H1 (cell line): Measurements from ENCODE around the gene RBM15B. TPM values are rescaled to one million over a fixed set of nuclear protein-coding genes. Genes with fewer than 3 reads are reported as not detected.

Source experiments
- CTCF ChIA-PET: fragments of 300-600 bp; sonication (Branson Sonifier 250); formaldehyde crosslinking; loops from one replicate; lab custom pipeline; 2021; ENCODE audit not compliant: partially characterized antibody; lab: Charles Lee
- POLR2A ChIA-PET: fragments of 300-600 bp; sonication (Branson Sonifier 250); formaldehyde crosslinking; loops from one replicate; lab custom pipeline; 2021; ENCODE audit warnings: inconsistent platforms; ENCODE audit not compliant: partially characterized antibody; lab: Charles Lee
- DNase-seq, 2 experiments: peaks; one replicate each; pipeline versions ENCODE4 v3.0.0 to v3.0.0-alpha.2; 2010 to 2022; ENCODE audit warnings: low spot score in 2 of 2, low read depth in 1 of 2, mixed read lengths in 1 of 2
- FAIRE-seq: peaks from 2 replicates; lab custom pipeline; 2011; peaks lifted over from hg19 to GRCh38; lab: Jason Lieb, UNC
- H2AFZ ChIP-seq: 2 replicates; pipeline ENCODE4 v1.8.1; 2012; ENCODE audit warnings: low read length, inconsistent platforms
- H2AK5ac ChIP-seq: 2 replicates; pipeline ENCODE4 v1.6.1; 2013; ENCODE audit warnings: low read depth, low read length
- H2BK120ac ChIP-seq: replicated peaks from 2 replicates; pipeline ENCODE3; 2013; ENCODE audit warnings: low read depth, low read length, inconsistent platforms
- H2BK12ac ChIP-seq: 2 replicates; pipeline ENCODE4 v1.6.1; 2013; ENCODE audit warnings: low read depth, low read length
- H2BK15ac ChIP-seq: 2 replicates; pipeline ENCODE4 v1.6.1; 2013; ENCODE audit warnings: low read length
- H2BK20ac ChIP-seq: 2 replicates; pipeline ENCODE4 v1.6.1; 2013; ENCODE audit warnings: low read length
- H2BK5ac ChIP-seq: 2 replicates; pipeline ENCODE4 v1.6.1; 2013; ENCODE audit warnings: low read depth, low read length
- H3K14ac ChIP-seq: 2 replicates; pipeline ENCODE4 v1.6.1; 2013; ENCODE audit warnings: inconsistent platforms; ENCODE audit not compliant: insufficient read length
- H3K18ac ChIP-seq: 2 replicates; pipeline ENCODE4 v1.6.1; 2013; ENCODE audit warnings: low read length; ENCODE audit errors: extremely low read depth
- H3K23ac ChIP-seq: 2 replicates; pipeline ENCODE4 v1.6.1; 2013; ENCODE audit warnings: inconsistent platforms; ENCODE audit not compliant: insufficient read length
- H3K23me2 ChIP-seq: 2 replicates; pipeline ENCODE4 v1.6.1; 2013; ENCODE audit warnings: low read depth, low read length
- H3K27ac ChIP-seq: 2 replicates; pipeline ENCODE4 v1.6.1; 2011; ENCODE audit warnings: low read depth, low read length, inconsistent platforms
- H3K27me3 ChIP-seq, 4 experiments: replicated peaks in 1 of 4; 1 replicate in 1 of 4; 2 replicates in 3 of 4; pipeline versions ENCODE4 v1.6.1 to v1.8.1; 2011 to 2013; ENCODE audit warnings: low read length in 3 of 4, mild to moderate bottlenecking in 3 of 4, inconsistent platforms in 2 of 4, mixed read lengths in 2 of 4, moderate library complexity in 1 of 4; ENCODE audit not compliant: control insufficient read depth in 3 of 4, insufficient read depth in 3 of 4; ENCODE audit errors: extremely low read depth in 1 of 4
- H3K36me3 ChIP-seq, 4 experiments: 2 replicates each; pipeline versions ENCODE4 v1.6.1 to v1.8.1; 2011 to 2013; ENCODE audit warnings: mild to moderate bottlenecking in 4 of 4, low read length in 3 of 4, moderate library complexity in 2 of 4, control low read depth in 1 of 4, inconsistent platforms in 1 of 4; ENCODE audit not compliant: insufficient read depth in 4 of 4, control insufficient read depth in 2 of 4
- H3K4ac ChIP-seq: replicated peaks from 2 replicates; pipeline ENCODE3; 2013; ENCODE audit warnings: low read length, low read depth, mixed read lengths, inconsistent platforms; ENCODE audit not compliant: insufficient read length
- H3K4me1 ChIP-seq, 4 experiments: replicated peaks in 1 of 4; 1 replicate in 1 of 4; 2 replicates in 3 of 4; pipeline versions ENCODE4 v1.6.1 to v1.8.1; 2011 to 2013; ENCODE audit warnings: low read length in 3 of 4, inconsistent platforms in 2 of 4, mixed read lengths in 1 of 4; ENCODE audit not compliant: insufficient read depth in 4 of 4, control insufficient read depth in 3 of 4
- H3K4me2 ChIP-seq, 2 experiments: 2 replicates each; pipeline versions ENCODE4 v1.6.1 to v1.8.1; 2011 to 2013; ENCODE audit warnings: low read depth in 2 of 2, low read length in 2 of 2, control low read depth in 1 of 2, inconsistent platforms in 1 of 2, mild to moderate bottlenecking in 1 of 2; ENCODE audit not compliant: insufficient read depth in 1 of 2
- H3K4me3 ChIP-seq, 4 experiments: fragments of 200-600, 300-600 bp in 1 of 4; sonication (generic), shearing (Covaris generic), sonication (Bioruptor Twin) in 1 of 4; 2 replicates each; pipeline versions ENCODE4 v1.5.1 to v1.8.1; 2011 to 2016; ENCODE audit warnings: low read length in 4 of 4, low read depth in 3 of 4, control low read depth in 2 of 4, inconsistent platforms in 2 of 4, mild to moderate bottlenecking in 2 of 4, mixed read lengths in 1 of 4, moderate library complexity in 1 of 4; ENCODE audit not compliant: insufficient read depth in 2 of 4; ENCODE audit errors: extremely low read depth in 1 of 4
- H3K56ac ChIP-seq: replicated peaks from 2 replicates; pipeline ENCODE3; 2013; ENCODE audit warnings: low read depth, mild to moderate bottlenecking, mixed read lengths, low read length, inconsistent platforms; ENCODE audit not compliant: insufficient read length
- H3K79me1 ChIP-seq: 2 replicates; pipeline ENCODE4 v1.6.1; 2013; ENCODE audit warnings: low read depth, low read length, control low read depth
- H3K79me2 ChIP-seq, 2 experiments: 2 replicates each; pipeline versions ENCODE4 v1.6.1 to v1.8.1; 2012 to 2013; ENCODE audit warnings: low read length in 2 of 2, mild to moderate bottlenecking in 2 of 2, inconsistent platforms in 1 of 2; ENCODE audit not compliant: insufficient read depth in 2 of 2, control insufficient read depth in 1 of 2
- H3K9ac ChIP-seq, 4 experiments: replicated peaks in 1 of 4; 1 replicate in 1 of 4; 2 replicates in 3 of 4; pipeline versions ENCODE4 v1.6.1 to v1.8.1; 2011 to 2013; ENCODE audit warnings: low read depth in 3 of 4, low read length in 3 of 4, control low read depth in 2 of 4, mild to moderate bottlenecking in 2 of 4, moderate library complexity in 2 of 4, inconsistent platforms in 1 of 4; ENCODE audit errors: extremely low read depth in 1 of 4
- H3K9me3 ChIP-seq, 2 experiments: 2 replicates each; pipeline versions ENCODE4 v1.6.1 to v1.8.1; 2012 to 2013; ENCODE audit warnings: mild to moderate bottlenecking in 2 of 2, moderate library complexity in 2 of 2, control low read depth in 1 of 2, inconsistent platforms in 1 of 2, low read depth in 1 of 2, low read length in 1 of 2, mixed read lengths in 1 of 2; ENCODE audit not compliant: insufficient read depth in 2 of 2
- H4K20me1 ChIP-seq, 2 experiments: replicated peaks in 1 of 2; 2 replicates each; pipeline versions ENCODE3 to v1.8.1; 2011 to 2013; ENCODE audit warnings: inconsistent platforms in 2 of 2, low read length in 2 of 2, mild to moderate bottlenecking in 1 of 2; ENCODE audit not compliant: insufficient read depth in 2 of 2, control insufficient read depth in 1 of 2
- H4K5ac ChIP-seq: 2 replicates; pipeline ENCODE4 v1.6.1; 2013; ENCODE audit warnings: low read length, low read depth, mixed read lengths, inconsistent platforms; ENCODE audit not compliant: insufficient read length
- H4K8ac ChIP-seq: 2 replicates; pipeline ENCODE4 v1.8.0; 2013; ENCODE audit warnings: mild to moderate bottlenecking, moderate library complexity, low read length, inconsistent platforms; ENCODE audit not compliant: insufficient read depth; ENCODE audit errors: extremely low read depth
- H4K91ac ChIP-seq: replicated peaks from 2 replicates; pipeline ENCODE3; 2013; ENCODE audit warnings: low read length, mixed read lengths, inconsistent platforms; ENCODE audit not compliant: insufficient read length
- CBX5 ChIP-seq: fragments of 300-800, 300-1000 bp; sonication (generic); IDR thresholded peaks from 2 replicates; pipeline ENCODE4 v1.7.1; 2016; ENCODE audit warnings: antibody characterized with exemption, low read length, low read depth
- CHD2 ChIP-seq: IDR thresholded peaks from 2 replicates; pipeline ENCODE4 v1.6.1; 2012; ENCODE audit warnings: low read length, improper control_type of control experiment
- CREB1 ChIP-seq: IDR thresholded peaks from 2 replicates; pipeline ENCODE4 v1.6.1; 2012; ENCODE audit warnings: inconsistent platforms
- JUND ChIP-seq: IDR thresholded peaks from 2 replicates; pipeline ENCODE4 v1.6.1; 2011; ENCODE audit warnings: mild to moderate bottlenecking, improper control_type of control experiment, low read length
- NANOG ChIP-seq: IDR thresholded peaks from 2 replicates; pipeline ENCODE4 v1.6.1; 2011; ENCODE audit warnings: low read length, low read depth, mild to moderate bottlenecking, inconsistent platforms; ENCODE audit not compliant: insufficient read depth, poor library complexity, severe bottlenecking
- RNF2 ChIP-seq: fragments of 200-900, 300-1000 bp; sonication (generic); IDR thresholded peaks from 2 replicates; pipeline ENCODE4 v1.7.1; 2016; ENCODE audit warnings: borderline replicate concordance, low read depth, mild to moderate bottlenecking, antibody characterized with exemption, low read length; ENCODE audit not compliant: poor library complexity, severe bottlenecking; ENCODE audit errors: missing control alignments
- SAP30 ChIP-seq: fragments of 300-600 bp; sonication (generic); IDR thresholded peaks from 2 replicates; pipeline ENCODE4 v1.7.1; 2012; ENCODE audit warnings: low read length, moderate library complexity, mild to moderate bottlenecking, inconsistent platforms; ENCODE audit not compliant: insufficient read depth, insufficient replicate concordance
- SUZ12 ChIP-seq: fragments of 200-600 bp; sonication (generic); IDR thresholded peaks from 2 replicates; pipeline ENCODE4 v1.6.1; 2012; ENCODE audit warnings: mild to moderate bottlenecking, inconsistent platforms, low read length, moderate library complexity, mixed read lengths
- WGBS, 2 experiments: shearing (Covaris generic) in 1 of 2; methylation state at CpG; one replicate each; pipeline versions ENCODE4 v1.1.6 to v1.1.7; 2013 to 2015; ENCODE audit warnings: low lambda C conversion rate in 2 of 2, mixed read lengths in 2 of 2, inconsistent platforms in 1 of 2, low coverage in 1 of 2, missing lambda C conversion rate in 1 of 2; ENCODE audit not compliant: insufficient replicate concordance in 2 of 2, insufficient coverage in 1 of 2, insufficient read length in 1 of 2; ENCODE audit errors: extremely low coverage in 1 of 2, missing lambda C conversion rate in 1 of 2; 5-methylcytosine and 5-hydroxymethylcytosine counted together
- polyA plus RNA-seq, 7 experiments: library from polyadenylated mRNA; depleted of rRNA in 3 of 7; stranded (reverse) in 5 of 7; unstranded in 2 of 7; fragments of >200 nt in 5 of 7; fragments of 200-250 nt in 2 of 7; gene quantifications; 1 replicate in 5 of 7; 2 replicates in 1 of 7; 4 replicates in 1 of 7; pipeline versions ENCODE4 v1.2.1 to v1.2.3, GENCODE V29; 2011 to 2013; ENCODE audit warnings: missing spikeins in 2 of 7, mixed read lengths in 2 of 7
- total RNA-seq: library from RNA; stranded (reverse); fragmentation: NEBNext Ultra II Directional; extraction: Animal tissue kit (Norgen Biotek cat#: 25700); gene quantifications from 2 replicates; pipeline ENCODE4 v1.2.1, GENCODE V29; 2021
- TF ChIP-seq, protein P1 (sequence below), 3 experiments: IDR thresholded peaks; 1 replicate in 2 of 3; 2 replicates in 1 of 3; pipeline versions ENCODE4 v1.5.1 to v1.6.1; 2011; ENCODE audit warnings: low read length in 3 of 3, mild to moderate bottlenecking in 3 of 3, inconsistent platforms in 2 of 3, low read depth in 1 of 3, moderate library complexity in 1 of 3; ENCODE audit not compliant: insufficient read depth in 1 of 3; ENCODE audit errors: control extremely low read depth in 1 of 3
- TF ChIP-seq, protein P2 (sequence below): IDR thresholded peaks from 2 replicates; pipeline ENCODE4 v1.6.1; 2011; ENCODE audit warnings: low read depth, mild to moderate bottlenecking, low read length; ENCODE audit not compliant: insufficient read depth

RBM15B gene
- total and polyA plus RNA-seq, 2 of the 8 experiments (the other 6 are each of a cell fraction or from before 2014, with no cell fraction given), result 22.2 to 59.1 TPM

DNA sequence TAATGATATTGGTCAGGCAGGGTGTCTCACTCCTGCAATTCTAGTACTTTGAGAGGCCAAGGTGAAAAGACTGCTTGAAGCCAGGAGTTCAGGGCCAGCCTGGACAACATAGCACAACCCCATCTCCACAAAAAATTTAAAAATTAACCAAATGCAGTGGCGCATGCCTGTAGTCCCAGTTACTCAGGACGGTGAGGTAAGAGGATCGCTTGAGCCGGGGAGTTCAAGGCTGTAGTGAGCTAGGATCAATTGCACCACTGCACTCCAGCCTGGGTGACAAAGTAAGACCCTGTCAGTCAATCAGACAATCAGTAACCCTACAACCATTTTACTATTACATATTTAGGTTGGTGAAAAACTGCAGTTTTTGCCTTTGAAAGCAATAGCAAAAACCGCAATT lies 43.0 kb downstream of the RBM15B start:
- no peak overlapping the region for H2BK5ac ChIP-seq
- H3K27ac ChIP-seq, result no peak overlapping the region
- peaks cover under 1 to 21% (median 9%) of the 10 kb centered on the region in 4 experiments; a peak in 6 of 8 replicates for H3K36me3 ChIP-seq
- no peak overlapping the region for H3K4ac ChIP-seq
- H3K27me3 ChIP-seq, result no peaks in the 10 kb centered on the region
- 98% methylated on average over 5 of the region's 5 CpGs; no CpG with 5 or more reads in 1 of the 2 experiments for WGBS, 2 experiments
- H3K14ac ChIP-seq, result no peak overlapping the region
- POLR2A ChIA-PET, result interaction anchor here (1.2 to 1.3 kb wide), 3 partner anchors 14 to 65 kb away, joined by 3 read pairs; no protein-coding TSS in a partner anchor
- DNase-seq, result no peak
- CTCF ChIA-PET, result interaction anchor here (0.6 to 2.1 kb wide), 26 partner anchors 10 to 786 kb away, joined by 3 to 32 read pairs (median 4); no protein-coding TSS in a partner anchor
- no peaks in the 10 kb centered on the region for H3K23me2 ChIP-seq
- H3K9ac ChIP-seq, result no peak overlapping the region
- no peaks in the 10 kb centered on the region for H3K4me1 ChIP-seq
- H3K4me2 ChIP-seq, result no peak overlapping the region
- peaks cover under 1 to 2% of the 10 kb centered on the region in 2 experiments for H4K20me1 ChIP-seq
- H2BK12ac ChIP-seq, result no peak overlapping the region
- H2BK20ac ChIP-seq, result no peak overlapping the region
- FAIRE-seq, result no peak
- no peaks in the 10 kb centered on the region for H3K79me1 ChIP-seq
- no peak overlapping the region for H2AFZ ChIP-seq
- no peak overlapping the region for H4K5ac ChIP-seq
- no peak overlapping the region for H3K4me3 ChIP-seq
- no peak overlapping the region for H3K23ac ChIP-seq
- no peak overlapping the region for H4K8ac ChIP-seq
- no peak overlapping the region for H2BK120ac ChIP-seq
- no peak overlapping the region for H2AK5ac ChIP-seq
- no peak overlapping the region for H3K56ac ChIP-seq
- no peak overlapping the region for H2BK15ac ChIP-seq
- H3K18ac ChIP-seq, result no peak overlapping the region
- H3K79me2 ChIP-seq, result no peaks in the 10 kb centered on the region
- no peaks in the 10 kb centered on the region for H3K9me3 ChIP-seq
- no peak overlapping the region for H4K91ac ChIP-seq
- TF ChIP-seq CREB1, result no peak
- TF ChIP-seq, protein P1, sequence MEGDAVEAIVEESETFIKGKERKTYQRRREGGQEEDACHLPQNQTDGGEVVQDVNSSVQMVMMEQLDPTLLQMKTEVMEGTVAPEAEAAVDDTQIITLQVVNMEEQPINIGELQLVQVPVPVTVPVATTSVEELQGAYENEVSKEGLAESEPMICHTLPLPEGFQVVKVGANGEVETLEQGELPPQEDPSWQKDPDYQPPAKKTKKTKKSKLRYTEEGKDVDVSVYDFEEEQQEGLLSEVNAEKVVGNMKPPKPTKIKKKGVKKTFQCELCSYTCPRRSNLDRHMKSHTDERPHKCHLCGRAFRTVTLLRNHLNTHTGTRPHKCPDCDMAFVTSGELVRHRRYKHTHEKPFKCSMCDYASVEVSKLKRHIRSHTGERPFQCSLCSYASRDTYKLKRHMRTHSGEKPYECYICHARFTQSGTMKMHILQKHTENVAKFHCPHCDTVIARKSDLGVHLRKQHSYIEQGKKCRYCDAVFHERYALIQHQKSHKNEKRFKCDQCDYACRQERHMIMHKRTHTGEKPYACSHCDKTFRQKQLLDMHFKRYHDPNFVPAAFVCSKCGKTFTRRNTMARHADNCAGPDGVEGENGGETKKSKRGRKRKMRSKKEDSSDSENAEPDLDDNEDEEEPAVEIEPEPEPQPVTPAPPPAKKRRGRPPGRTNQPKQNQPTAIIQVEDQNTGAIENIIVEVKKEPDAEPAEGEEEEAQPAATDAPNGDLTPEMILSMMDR (IDR thresholded peaks at IDR 0.05; ENCODE audit: control extremely low read depth in 1 of 3, insufficient read depth in 1 of 3, low read depth in 1 of 3, low read length in 3 of 3), result no peak
- TF ChIP-seq, protein P2, sequence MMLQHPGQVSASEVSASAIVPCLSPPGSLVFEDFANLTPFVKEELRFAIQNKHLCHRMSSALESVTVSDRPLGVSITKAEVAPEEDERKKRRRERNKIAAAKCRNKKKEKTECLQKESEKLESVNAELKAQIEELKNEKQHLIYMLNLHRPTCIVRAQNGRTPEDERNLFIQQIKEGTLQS, result no peak
- no peak for TF ChIP-seq SUZ12
- TF ChIP-seq RNF2, result no peak
- TF ChIP-seq CBX5, result no peak
- TF ChIP-seq NANOG, result no peak
- no peak for TF ChIP-seq JUND
- no peak for TF ChIP-seq CHD2
- no peak for TF ChIP-seq SAP30
